Thyroid gland (tissue), 4 donors: ENCODE results near the gene GZMA. TPM values are rescaled to one million over a fixed set of nuclear protein-coding genes. Genes with fewer than 3 reads are reported as not detected.
A peak's percentile ranks its signal among the peaks of the same experiment; 100 is the strongest.

ENCODE experiments used
- DNase-seq, 2 donors: peaks; one replicate each; pipeline ENCODE4 v3.0.0-alpha.2; 2019
- H3K27ac ChIP-seq, 3 donors: fragments of 200-600 bp; sonication (generic); 1 replicate in 2 of 3; 2 replicates in 1 of 3; pipeline ENCODE4 v1.5.1; 2016 to 2019; ENCODE audit warnings: mild to moderate bottlenecking in 1 of 3, moderate library complexity in 1 of 3
- H3K27me3 ChIP-seq: fragments of 200-600 bp; sonication (generic); one replicate; pipeline ENCODE4 v1.5.1; 2019
- H3K36me3 ChIP-seq, 2 donors: fragments of 200-600 bp; sonication (generic); one replicate each; pipeline ENCODE4 v1.5.1; 2016 to 2019
- H3K4me1 ChIP-seq, 2 donors: fragments of 200-600 bp; sonication (generic); one replicate each; pipeline ENCODE4 v1.5.1; 2017 to 2019
- H3K4me3 ChIP-seq, 3 donors: fragments of 200-600 bp; sonication (generic); replicated peaks in 1 of 3; 1 replicate in 2 of 3; 2 replicates in 1 of 3; pipeline ENCODE4 v1.5.1; 2016; ENCODE audit warnings: mild to moderate bottlenecking in 1 of 3
- H3K9me3 ChIP-seq: fragments of 200-600 bp; sonication (generic); one replicate; pipeline ENCODE4 v1.5.1; 2017
- CTCF ChIP-seq, 6 experiments: fragments of 200-600 bp in 3 of 6; fragments of 450-650 bp in 3 of 6; sonication (generic) in 3 of 6; IDR thresholded peaks; one replicate each; pipeline ENCODE4 v1.5.1; 2016 to 2019; ENCODE audit warnings: antibody characterized with exemption in 6 of 6, mild to moderate bottlenecking in 2 of 6, inconsistent platforms in 1 of 6, moderate library complexity in 1 of 6
- POLR2A ChIP-seq, 2 donors: fragments of 450-650 bp; IDR thresholded peaks; one replicate each; pipeline ENCODE4 v1.6.1; 2017; ENCODE audit warnings: antibody characterized with exemption in 2 of 2, mild to moderate bottlenecking in 2 of 2, moderate library complexity in 1 of 2
- WGBS, 2 donors: methylation state at CpG; one replicate each; pipeline ENCODE4 v1.1.5; 2017; 5-methylcytosine and 5-hydroxymethylcytosine counted together
- intact Hi-C: fragments of 100-400 bp; cut with DNase I; formaldehyde crosslinking; loops from one replicate; pipeline ENCODE4 v1.15.1; 2023
- total RNA-seq, 4 donors: library from RNA; depleted of rRNA; stranded (reverse); fragments of >200 nt; gene quantifications; one replicate each; pipeline ENCODE4 v1.2.3, GENCODE V29; 2016

Gene GZMA
- total RNA-seq: 1 to 10 TPM in 1 of 4 donors, not detected in 3; 1.9 TPM

DNA sequence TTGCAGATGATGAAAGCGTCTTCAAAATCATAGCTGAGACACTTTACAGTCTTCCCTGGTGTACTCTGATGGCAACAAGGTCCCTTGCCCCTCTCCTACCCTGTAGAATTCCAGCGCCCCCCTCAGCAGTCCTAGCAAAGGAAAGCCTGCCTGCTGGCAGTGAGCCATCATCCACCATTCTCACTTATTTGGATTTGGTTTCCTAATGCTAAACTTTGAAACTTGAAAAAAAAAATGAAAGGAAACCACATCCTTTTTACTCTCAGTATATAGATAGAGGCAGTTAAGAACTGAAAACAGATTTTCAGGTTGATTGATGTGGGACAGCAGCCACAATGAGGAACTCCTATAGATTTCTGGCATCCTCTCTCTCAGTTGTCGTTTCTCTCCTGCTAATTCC is at the start of gene GZMA:
Gene GZMA (plus strand): TSS at position 299 of the 400 bp plus-strand sequence. CDS start 37 bp downstream, at position 336.
- TF ChIP-seq POLR2A (IDR thresholded peaks at IDR 0.05): no peak
- TF ChIP-seq CTCF (IDR thresholded peaks at IDR 0.05): no peak
- 72 to 74% methylated on average over 3 of the region's 3 CpGs for WGBS, 2 donors
- intact Hi-C loops: no loop called here
- Histone ChIP-seq H3K27me3 (no peaks in the 10 kb centered on the region), H3K4me3 (no peak within 1 kb of the TSS), H3K27ac (no peak within 1 kb of the TSS), H3K9me3 (no peaks in the 10 kb centered on the region), H3K4me1 (no peaks in the 10 kb centered on the region), H3K36me3 (no peaks in the 10 kb centered on the region)
- no peak for DNase-seq

- no peaks in the 10 kb centered on the region for H3K9me3 ChIP-seq
- intact Hi-C loops: no loop called here
- H3K4me1 ChIP-seq: no peaks in the 10 kb centered on the region
- TF ChIP-seq POLR2A (IDR thresholded peaks at IDR 0.05) (no peak), CTCF (IDR thresholded peaks at IDR 0.05) (no peak)
- no peak overlapping the region for H3K4me3 ChIP-seq
- WGBS, 2 donors: 84 to 90% methylated on average over 2 of the region's 2 CpGs
- H3K27me3 ChIP-seq: no peaks in the 10 kb centered on the region
- H3K27ac ChIP-seq: no peak overlapping the region
- DNase-seq: no peak
- no peaks in the 10 kb centered on the region for H3K36me3 ChIP-seq
Observed at GRCh38 chr5:55055183-55055582, 47.3 kb upstream of the GZMA start.

- H3K27me3 ChIP-seq: no peaks in the 10 kb centered on the region
Observed at GRCh38 chr5:55062039-55062779, 40.2 kb upstream of the GZMA start.

GRCh38 chr5:55063220-55063863 is 39.1 kb upstream of the GZMA start:
- Histone ChIP-seq H3K4me3 (no peak overlapping the region), H3K4me1 (no peaks in the 10 kb centered on the region), H3K36me3 (no peaks in the 10 kb centered on the region), H3K9me3 (no peaks in the 10 kb centered on the region), H3K27ac (no peak overlapping the region), H3K27me3 (no peaks in the 10 kb centered on the region)
- DNase-seq: no peak
- TF ChIP-seq POLR2A (IDR thresholded peaks at IDR 0.05): no peak
- no peak for TF ChIP-seq CTCF (IDR thresholded peaks at IDR 0.05)
- intact Hi-C loops: no loop called here
- 61 to 77% methylated on average over 5 of the region's 5 CpGs for WGBS, 2 donors

More at GRCh38 chr5:55062039-55062779, 40.2 kb upstream of the GZMA start:
- Histone ChIP-seq H3K4me1 (no peaks in the 10 kb centered on the region), H3K36me3 (no peaks in the 10 kb centered on the region), H3K9me3 (no peaks in the 10 kb centered on the region), H3K27ac (no peak overlapping the region), H3K4me3 (no peak overlapping the region)
- intact Hi-C loops: no loop called here
- no peak for TF ChIP-seq CTCF (IDR thresholded peaks at IDR 0.05)
- TF ChIP-seq POLR2A (IDR thresholded peaks at IDR 0.05): no peak
- DNase-seq: peak in 1 of 2 donors; percentile 2
- WGBS, 2 donors: 85 to 91% methylated on average over 9 of the region's 9 CpGs

DNA sequence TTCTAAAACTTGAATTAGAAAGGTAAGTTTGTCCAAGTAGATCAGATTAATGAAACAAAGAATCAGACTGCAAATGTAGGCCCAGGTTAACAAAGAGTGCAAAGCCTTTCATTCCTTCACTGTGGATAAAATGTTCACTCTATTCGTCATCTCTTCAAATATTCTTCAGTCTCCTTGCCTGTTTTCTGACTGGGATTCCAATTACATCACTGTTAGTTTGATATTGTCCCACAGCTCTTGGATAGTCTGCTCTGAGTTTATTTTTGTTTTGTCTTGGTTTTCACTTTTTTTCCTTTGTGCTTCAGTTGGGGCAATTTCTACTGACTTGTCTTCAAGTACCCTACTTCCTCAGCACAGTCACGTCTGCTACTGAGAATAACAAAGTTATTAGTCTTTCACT is 38.5 kb upstream of the GZMA start:
- intact Hi-C loops: no loop called here
- no peaks in the 10 kb centered on the region for H3K4me1 ChIP-seq
- TF ChIP-seq CTCF (IDR thresholded peaks at IDR 0.05) (no peak), POLR2A (IDR thresholded peaks at IDR 0.05) (no peak)
- no peak overlapping the region for H3K27ac ChIP-seq
- no peaks in the 10 kb centered on the region for H3K27me3 ChIP-seq
- no peaks in the 10 kb centered on the region for H3K36me3 ChIP-seq
- no peaks in the 10 kb centered on the region for H3K9me3 ChIP-seq
- no peak for DNase-seq
- no peak overlapping the region for H3K4me3 ChIP-seq
- WGBS, 2 donors: 58 to 59% methylated on average over 2 of the region's 2 CpGs
